Measurements from ENCODE around the gene CBLN3.

GRCh38 chr14:24429395-24430142 lies at the start of gene CBLN3, which contains the start of gene KHNYN:
- no peak for TF ChIP-seq CEBPB (IDR thresholded peaks at IDR 0.05)
- TF ChIP-seq CREB1 (IDR thresholded peaks at IDR 0.05; ENCODE audit: low read depth) = no peak
- TF ChIP-seq RAD21 (IDR thresholded peaks at IDR 0.05; ENCODE audit: low read depth) = no peak
- TF ChIP-seq EP300 (IDR thresholded peaks at IDR 0.05; ENCODE audit: borderline replicate concordance) = no peak
- TF ChIP-seq, protein P1, sequence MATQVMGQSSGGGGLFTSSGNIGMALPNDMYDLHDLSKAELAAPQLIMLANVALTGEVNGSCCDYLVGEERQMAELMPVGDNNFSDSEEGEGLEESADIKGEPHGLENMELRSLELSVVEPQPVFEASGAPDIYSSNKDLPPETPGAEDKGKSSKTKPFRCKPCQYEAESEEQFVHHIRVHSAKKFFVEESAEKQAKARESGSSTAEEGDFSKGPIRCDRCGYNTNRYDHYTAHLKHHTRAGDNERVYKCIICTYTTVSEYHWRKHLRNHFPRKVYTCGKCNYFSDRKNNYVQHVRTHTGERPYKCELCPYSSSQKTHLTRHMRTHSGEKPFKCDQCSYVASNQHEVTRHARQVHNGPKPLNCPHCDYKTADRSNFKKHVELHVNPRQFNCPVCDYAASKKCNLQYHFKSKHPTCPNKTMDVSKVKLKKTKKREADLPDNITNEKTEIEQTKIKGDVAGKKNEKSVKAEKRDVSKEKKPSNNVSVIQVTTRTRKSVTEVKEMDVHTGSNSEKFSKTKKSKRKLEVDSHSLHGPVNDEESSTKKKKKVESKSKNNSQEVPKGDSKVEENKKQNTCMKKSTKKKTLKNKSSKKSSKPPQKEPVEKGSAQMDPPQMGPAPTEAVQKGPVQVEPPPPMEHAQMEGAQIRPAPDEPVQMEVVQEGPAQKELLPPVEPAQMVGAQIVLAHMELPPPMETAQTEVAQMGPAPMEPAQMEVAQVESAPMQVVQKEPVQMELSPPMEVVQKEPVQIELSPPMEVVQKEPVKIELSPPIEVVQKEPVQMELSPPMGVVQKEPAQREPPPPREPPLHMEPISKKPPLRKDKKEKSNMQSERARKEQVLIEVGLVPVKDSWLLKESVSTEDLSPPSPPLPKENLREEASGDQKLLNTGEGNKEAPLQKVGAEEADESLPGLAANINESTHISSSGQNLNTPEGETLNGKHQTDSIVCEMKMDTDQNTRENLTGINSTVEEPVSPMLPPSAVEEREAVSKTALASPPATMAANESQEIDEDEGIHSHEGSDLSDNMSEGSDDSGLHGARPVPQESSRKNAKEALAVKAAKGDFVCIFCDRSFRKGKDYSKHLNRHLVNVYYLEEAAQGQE (IDR thresholded peaks at IDR 0.05; ENCODE audit: low read depth) = no peak
- peak; percentile 59 for TF ChIP-seq TAF1 (IDR thresholded peaks at IDR 0.05; ENCODE audit: low read depth)
- no peak for TF ChIP-seq EGR1 (IDR thresholded peaks at IDR 0.05)
- TF ChIP-seq YY1 (IDR thresholded peaks at IDR 0.05; ENCODE audit: low read depth) = no peak
- no peak for TF ChIP-seq NFIC (IDR thresholded peaks at IDR 0.05)
- TF ChIP-seq TEAD4 (IDR thresholded peaks at IDR 0.05) = no peak
